ENCODE measurements around the gene GPR142. TPM values are rescaled to one million over a fixed set of nuclear protein-coding genes. Genes with fewer than 3 reads are reported as not detected.
A peak's percentile ranks its signal among the peaks of the same experiment; 100 is the strongest.

Gene GPR142
- total and polyA plus RNA-seq, 2 of the 13 experiments (the other 11 are each of a cell fraction or from before 2014, with no cell fraction given), result not detected

DNA sequence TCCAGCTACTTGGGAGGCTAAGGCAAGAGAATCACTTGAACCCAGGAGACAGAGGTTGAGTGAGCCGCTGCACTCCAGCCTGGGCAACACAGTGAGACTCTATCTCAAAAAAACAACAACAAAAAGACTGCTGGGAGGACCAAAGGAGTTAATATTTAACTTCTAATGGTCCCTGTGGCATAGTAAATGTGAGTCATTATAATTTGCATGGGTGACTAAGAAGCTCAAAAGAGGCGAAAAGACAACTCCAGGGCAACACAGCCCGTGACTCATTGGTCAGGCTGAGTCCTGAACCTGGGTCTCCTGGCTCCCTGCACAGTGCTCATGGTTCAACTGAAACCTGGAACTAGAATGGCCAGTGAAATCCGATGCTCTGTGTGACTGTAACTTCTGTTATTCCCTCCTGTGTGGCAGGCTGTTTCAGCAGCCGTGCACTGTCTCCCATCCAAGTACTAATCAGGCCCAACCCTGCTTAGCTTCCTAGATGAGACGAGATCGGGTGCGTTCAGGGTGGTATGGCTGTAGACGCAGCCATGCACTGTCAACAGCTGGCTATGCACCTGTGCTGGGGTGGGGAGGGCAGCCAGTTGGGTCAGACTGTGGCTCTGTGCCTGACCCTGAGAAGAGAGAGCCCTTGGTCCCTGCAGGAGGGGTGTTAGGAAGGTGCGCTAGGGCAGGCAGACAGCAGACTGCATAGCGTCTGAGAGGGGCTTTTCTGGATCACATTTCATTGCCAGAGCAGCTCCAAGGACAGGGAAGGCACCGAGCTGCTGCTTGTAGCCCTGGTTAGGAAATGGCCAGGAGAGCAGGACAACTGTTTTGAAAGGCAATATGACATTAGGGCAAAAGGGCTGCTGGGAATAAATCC lies 50.1 kb downstream of the GPR142 start (continued):
- TF ChIP-seq ZNF280D (CRISPR knock-in tag; IDR thresholded peaks at IDR 0.05) (peak; percentile 76; the same call in 1 of the 2 replicates), ZSCAN9 (CRISPR knock-in tag; IDR thresholded peaks at IDR 0.05; ENCODE audit: borderline replicate concordance) (peak; percentile 79; the same call in 1 of the 2 replicates), ZNF839 (CRISPR knock-in tag; IDR thresholded peaks at IDR 0.05; ENCODE audit: borderline replicate concordance) (peak; percentile 92; the same call in 1 of the 2 replicates), NFAT5 (CRISPR knock-in tag; IDR thresholded peaks at IDR 0.05) (no peak), ZSCAN25 (CRISPR knock-in tag; IDR thresholded peaks at IDR 0.05) (no peak), ZNF224 (CRISPR knock-in tag; IDR thresholded peaks at IDR 0.05) (no peak), ZNF121 (CRISPR knock-in tag; IDR thresholded peaks at IDR 0.05) (peak; percentile 100), ZBTB1 (CRISPR knock-in tag; IDR thresholded peaks at IDR 0.05; ENCODE audit: borderline replicate concordance) (no peak), ARNTL (CRISPR knock-in tag; IDR thresholded peaks at IDR 0.05) (no peak), EED (CRISPR knock-in tag; IDR thresholded peaks at IDR 0.05) (no peak), ZNF570 (CRISPR knock-in tag; IDR thresholded peaks at IDR 0.05; ENCODE audit: borderline replicate concordance) (no peak), SP1 (IDR thresholded peaks at IDR 0.05) (no peak), SP1 (CRISPR knock-in tag; IDR thresholded peaks at IDR 0.05) (peak; percentile 40; the same call in 1 of the 2 replicates), ZNF879 (CRISPR knock-in tag; IDR thresholded peaks at IDR 0.05) (no peak), MYC (CRISPR knock-in tag; IDR thresholded peaks at IDR 0.05; ENCODE audit: borderline replicate concordance) (peak; percentile 58), E2F1 (CRISPR knock-in tag; IDR thresholded peaks at IDR 0.05) (no peak), CENPX (CRISPR knock-in tag; IDR thresholded peaks at IDR 0.05) (no peak), ZSCAN31 (CRISPR knock-in tag; IDR thresholded peaks at IDR 0.05; ENCODE audit: low read depth) (peak; percentile 71; the same call in 1 of the 2 replicates)
- TF ChIP-seq, protein P1, sequence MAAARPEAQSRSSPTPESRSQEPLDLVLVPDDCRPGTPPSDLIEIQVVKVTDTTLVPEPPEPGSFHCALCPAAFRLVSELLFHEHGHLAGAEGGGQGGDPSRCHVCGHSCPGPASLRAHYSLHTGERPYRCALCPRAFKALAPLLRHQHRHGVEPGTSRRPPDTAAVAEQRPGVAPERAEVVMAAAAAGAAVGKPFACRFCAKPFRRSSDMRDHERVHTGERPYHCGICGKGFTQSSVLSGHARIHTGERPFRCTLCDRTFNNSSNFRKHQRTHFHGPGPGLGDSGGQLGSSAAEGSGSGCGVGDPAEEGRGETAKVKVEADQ (CRISPR knock-in tag; IDR thresholded peaks at IDR 0.05; ENCODE audit: borderline replicate concordance), result peak; percentile 80; the same call in 1 of the 2 replicates

All from HepG2 (cell line).